WTC11 (cell line): ENCODE data around the gene NACC2.

Experiments
- ATF1 ChIP-seq: sonication (generic); formaldehyde crosslinking; IDR thresholded peaks from 2 replicates; pipeline ENCODE4 v1.8.1; 2023; ENCODE audit warnings: mild to moderate bottlenecking, moderate library complexity, missing genetic modification reagents
- CBFB ChIP-seq: sonication (generic); formaldehyde crosslinking; IDR thresholded peaks from 2 replicates; pipeline ENCODE4 v1.8.1; 2022; ENCODE audit warnings: mild to moderate bottlenecking, low read depth, missing genetic modification reagents
- CTCF ChIP-seq: fragments of 200-600 bp; IDR thresholded peaks from 2 replicates; pipeline ENCODE4 v1.8.0; 2022; ENCODE audit warnings: antibody characterized with exemption
- NFYB ChIP-seq: sonication (generic); formaldehyde crosslinking; conservative IDR thresholded peaks from 2 replicates; pipeline ENCODE4 v1.8.0; 2022; ENCODE audit warnings: low read depth, missing genetic modification reagents

GRCh38 chr9:136087741-136088480 is 7.2 kb downstream of the NACC2 start:
- TF ChIP-seq CTCF, result no peak
- no peak for TF ChIP-seq ATF1
- TF ChIP-seq CBFB, result no peak
- no peak for TF ChIP-seq NFYB (CRISPR knock-in tag)
